MM.1S (cell line): ENCODE data around the gene MRPL45.

Experiments used
- EZH2 ChIP-seq: fragments of 300-600 bp; sonication (generic); optimal IDR thresholded peaks from 2 replicates; pipeline ENCODE3; 2017; ENCODE audit warnings: low read depth, mild to moderate bottlenecking, antibody characterized with exemption, low read length, mixed read lengths
- EZH2phosphoT487 ChIP-seq: fragments of 300-600 bp; sonication (generic); IDR thresholded peaks from 2 replicates; pipeline ENCODE4 v1.6.1; 2018; ENCODE audit warnings: antibody characterized with exemption, low read length
- TF ChIP-seq, protein P1 (sequence below): fragments of 300-600 bp; sonication (generic); IDR thresholded peaks from 2 replicates; pipeline ENCODE4 v1.5.1; 2016; ENCODE audit warnings: antibody characterized with exemption, low read length, mixed read lengths

DNA sequence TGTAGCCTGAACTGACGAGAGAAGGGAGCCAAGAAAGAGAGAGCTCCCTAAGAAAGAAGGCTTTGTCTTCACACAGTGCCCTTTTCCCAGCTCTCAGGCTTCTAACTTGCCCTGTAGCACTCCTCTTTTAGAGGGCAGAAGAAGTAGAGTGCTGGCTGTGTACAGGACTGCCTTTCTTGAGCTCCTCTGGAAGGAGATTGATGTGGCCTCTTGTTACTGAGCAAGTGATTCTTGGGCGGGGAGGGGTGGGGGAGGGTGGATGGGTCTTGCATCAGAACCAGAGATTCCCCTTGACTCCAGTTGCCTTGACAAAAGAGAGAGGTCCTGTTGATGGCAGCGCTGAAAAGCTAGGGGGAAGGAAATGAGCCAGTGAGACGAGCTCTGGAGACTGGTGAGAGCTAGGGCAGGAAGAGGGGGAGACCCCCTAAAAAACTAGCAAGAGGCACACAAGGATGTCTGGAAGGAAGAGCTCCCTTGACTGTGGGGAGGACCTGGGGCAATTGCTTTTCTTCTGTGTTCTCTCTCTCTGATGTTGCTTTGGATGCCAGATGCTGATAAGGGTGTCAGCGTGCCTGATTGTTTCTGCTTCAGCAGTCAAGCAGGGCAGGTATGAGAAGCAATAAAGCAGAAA is 28.4 kb downstream of the MRPL45 start:
- TF ChIP-seq, protein P1, sequence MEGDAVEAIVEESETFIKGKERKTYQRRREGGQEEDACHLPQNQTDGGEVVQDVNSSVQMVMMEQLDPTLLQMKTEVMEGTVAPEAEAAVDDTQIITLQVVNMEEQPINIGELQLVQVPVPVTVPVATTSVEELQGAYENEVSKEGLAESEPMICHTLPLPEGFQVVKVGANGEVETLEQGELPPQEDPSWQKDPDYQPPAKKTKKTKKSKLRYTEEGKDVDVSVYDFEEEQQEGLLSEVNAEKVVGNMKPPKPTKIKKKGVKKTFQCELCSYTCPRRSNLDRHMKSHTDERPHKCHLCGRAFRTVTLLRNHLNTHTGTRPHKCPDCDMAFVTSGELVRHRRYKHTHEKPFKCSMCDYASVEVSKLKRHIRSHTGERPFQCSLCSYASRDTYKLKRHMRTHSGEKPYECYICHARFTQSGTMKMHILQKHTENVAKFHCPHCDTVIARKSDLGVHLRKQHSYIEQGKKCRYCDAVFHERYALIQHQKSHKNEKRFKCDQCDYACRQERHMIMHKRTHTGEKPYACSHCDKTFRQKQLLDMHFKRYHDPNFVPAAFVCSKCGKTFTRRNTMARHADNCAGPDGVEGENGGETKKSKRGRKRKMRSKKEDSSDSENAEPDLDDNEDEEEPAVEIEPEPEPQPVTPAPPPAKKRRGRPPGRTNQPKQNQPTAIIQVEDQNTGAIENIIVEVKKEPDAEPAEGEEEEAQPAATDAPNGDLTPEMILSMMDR = no peak
- no peak for TF ChIP-seq EZH2
- no peak for TF ChIP-seq EZH2phosphoT487
